Right atrium auricular region (tissue), 2 donors: ENCODE data around the gene MARCHF3. TPM values are rescaled to one million over a fixed set of nuclear protein-coding genes. Genes with fewer than 3 reads are reported as not detected.

ENCODE experiments used
- DNase-seq: peaks from one replicate; pipeline ENCODE4 v3.0.0-alpha.2; 2019; ENCODE audit warnings: low spot score
- H3K27ac ChIP-seq, 2 donors: fragments of 200-600 bp; sonication (generic); 1 replicate in 1 of 2; 2 replicates in 1 of 2; pipeline ENCODE4 v1.5.1; 2016 to 2019
- H3K27me3 ChIP-seq, 2 donors: fragments of 200-600 bp; sonication (generic); one replicate each; pipeline versions ENCODE4 v1.5.1 to v1.6.0; 2017 to 2019
- H3K36me3 ChIP-seq: fragments of 200-600 bp; sonication (generic); one replicate; pipeline ENCODE4 v1.5.1; 2016
- H3K4me1 ChIP-seq, 2 donors: fragments of 200-600 bp; sonication (generic); one replicate each; pipeline versions ENCODE4 v1.5.1 to v1.6.0; 2017 to 2019
- H3K4me3 ChIP-seq, 2 donors: fragments of 200-600 bp; sonication (generic); 1 replicate in 1 of 2; 2 replicates in 1 of 2; pipeline ENCODE4 v1.5.1; 2017 to 2019; ENCODE audit warnings: mild to moderate bottlenecking in 1 of 2, moderate library complexity in 1 of 2
- H3K9me3 ChIP-seq, 2 donors: fragments of 200-600 bp; sonication (generic); one replicate each; pipeline ENCODE4 v1.5.1; 2019
- CTCF ChIP-seq, 2 donors: fragments of 200-600 bp; sonication (generic); IDR thresholded peaks; one replicate each; pipeline ENCODE4 v1.5.1; 2019; ENCODE audit warnings: antibody characterized with exemption in 2 of 2
- total RNA-seq, 2 donors: library from RNA; depleted of rRNA; stranded (reverse); fragments of >200 nt; gene quantifications; one replicate each; pipeline ENCODE4 v1.1.0, GENCODE V29; 2016

MARCHF3 gene
- total RNA-seq, 2 donors from 2014 or later: 14.5 to 19.7 TPM

GRCh38 chr5:126888175-126888574 lies 142.2 kb downstream of the MARCHF3 start:
- no peak overlapping the region for H3K27ac ChIP-seq
- H3K9me3 ChIP-seq: no peaks in the 10 kb centered on the region
- H3K27me3 ChIP-seq: no peaks in the 10 kb centered on the region
- no peak for TF ChIP-seq CTCF (IDR thresholded peaks at IDR 0.05)
- H3K4me1 ChIP-seq: peaks cover 0 to 5% of the 10 kb centered on the region in 2 donors
- DNase-seq: no peak
- H3K36me3 ChIP-seq: no peaks in the 10 kb centered on the region
- H3K4me3 ChIP-seq: no peak overlapping the region

DNA sequence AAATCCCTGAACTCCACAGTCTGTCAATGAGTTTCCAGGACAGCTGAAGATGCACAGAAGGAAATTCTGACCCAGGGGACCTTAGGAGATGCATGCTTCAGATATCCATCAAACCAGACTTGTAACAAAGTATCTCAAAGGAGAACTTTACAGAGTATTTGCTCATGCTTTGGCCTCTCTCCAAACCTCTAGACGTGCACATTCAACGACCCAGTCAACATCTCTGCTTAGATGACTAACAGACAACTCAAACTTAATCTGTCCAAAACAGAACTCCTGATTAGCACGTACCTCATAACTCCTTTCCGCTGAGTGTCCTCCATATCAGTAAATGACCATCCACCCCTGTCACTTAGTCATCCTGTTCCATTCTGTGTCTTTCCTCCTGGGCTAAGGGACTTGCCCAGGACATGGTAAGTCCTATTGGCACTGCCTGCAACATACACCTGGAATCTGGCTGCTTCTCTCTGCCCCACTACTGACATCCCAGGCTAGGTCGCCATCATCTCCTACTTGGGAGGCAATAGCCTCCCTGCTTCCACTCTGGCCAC lies 146.0 kb downstream of the MARCHF3 start:
- Histone ChIP-seq H3K9me3 (no peaks in the 10 kb centered on the region), H3K36me3 (no peaks in the 10 kb centered on the region), H3K27me3 (no peaks in the 10 kb centered on the region), H3K27ac (no peak overlapping the region), H3K4me1 (peaks cover 0 to 5% of the 10 kb centered on the region in 2 donors), H3K4me3 (no peak overlapping the region)
- no peak for DNase-seq
- TF ChIP-seq CTCF (IDR thresholded peaks at IDR 0.05): no peak

DNA sequence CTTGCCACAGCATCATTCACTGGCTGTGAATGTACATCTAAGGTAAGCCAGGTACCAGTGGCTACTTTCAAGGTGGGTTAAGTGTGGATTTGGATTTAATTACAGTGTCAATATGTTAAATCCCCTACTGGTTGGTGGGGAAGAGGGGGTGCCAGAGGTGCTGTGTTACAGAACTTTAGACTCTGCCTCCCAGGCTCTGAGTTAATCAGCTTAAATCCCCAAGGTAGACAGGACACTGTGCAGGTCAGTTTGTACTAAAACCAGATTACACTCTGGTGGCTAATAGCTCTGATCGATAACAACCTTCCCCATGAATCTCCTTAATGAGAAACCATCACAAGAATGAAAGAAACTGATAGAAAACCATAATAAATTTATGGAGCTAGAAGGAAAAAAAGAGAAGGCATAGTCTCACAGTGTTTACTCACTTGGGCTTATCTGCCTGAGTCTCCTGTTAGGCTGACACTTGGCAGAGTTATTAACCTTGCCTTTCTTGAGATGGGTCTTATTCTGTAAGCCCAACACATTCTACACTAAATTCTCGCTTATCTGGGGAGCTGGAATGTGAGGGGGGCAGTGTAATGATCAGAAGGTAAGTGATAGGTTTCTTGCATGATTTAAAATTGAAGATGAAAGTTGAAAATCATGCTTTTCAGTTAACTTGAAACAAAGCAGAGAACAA lies 146.7 kb downstream of the MARCHF3 start:
- no peak overlapping the region for H3K4me3 ChIP-seq
- no peaks in the 10 kb centered on the region for H3K9me3 ChIP-seq
- H3K27ac ChIP-seq: no peak overlapping the region
- no peaks in the 10 kb centered on the region for H3K27me3 ChIP-seq
- H3K36me3 ChIP-seq: no peaks in the 10 kb centered on the region
- no peak for DNase-seq
- no peak for TF ChIP-seq CTCF (IDR thresholded peaks at IDR 0.05)
- H3K4me1 ChIP-seq: peaks cover 0 to 5% of the 10 kb centered on the region in 2 donors

DNA sequence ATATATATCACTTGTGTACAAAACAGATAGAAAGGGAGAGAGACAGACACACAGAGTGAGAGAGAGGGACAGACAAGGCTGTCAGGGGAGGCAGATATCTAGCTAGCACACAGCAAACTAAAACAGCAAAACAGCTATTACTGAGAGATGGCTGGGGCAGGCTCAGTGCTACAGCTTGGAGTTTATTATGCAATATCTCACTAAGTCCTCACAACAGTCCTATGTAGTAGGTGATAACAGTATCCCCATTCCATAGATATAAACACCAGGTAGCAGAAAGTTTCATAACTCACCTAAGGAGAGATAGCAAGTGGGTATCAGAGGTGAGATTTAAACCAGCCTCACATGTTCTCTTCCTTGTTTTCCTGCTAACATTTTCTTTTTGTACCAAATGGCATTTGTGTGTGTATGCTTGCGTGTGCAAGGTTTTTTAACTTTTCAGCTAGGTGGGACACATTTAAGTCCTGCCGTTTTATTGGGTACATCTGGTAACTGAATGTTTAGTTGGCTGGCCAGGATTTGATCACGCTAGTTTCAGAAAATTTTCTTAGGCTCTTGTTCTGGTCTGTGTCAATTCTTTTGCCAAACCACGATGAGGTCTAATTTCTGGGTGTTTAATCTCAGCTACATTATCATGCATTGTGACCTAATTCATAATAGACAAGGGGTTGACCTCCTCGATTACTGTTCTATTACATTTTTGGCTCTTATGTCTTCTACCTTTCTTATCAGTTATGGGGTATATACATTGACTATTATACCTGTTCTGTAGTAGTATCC lies 148.3 kb downstream of the MARCHF3 start:
- Histone ChIP-seq H3K4me3 (no peak overlapping the region), H3K4me1 (peaks cover 0 to 11% of the 10 kb centered on the region in 2 donors), H3K9me3 (no peaks in the 10 kb centered on the region), H3K27ac (no peak overlapping the region), H3K36me3 (no peaks in the 10 kb centered on the region), H3K27me3 (no peaks in the 10 kb centered on the region)
- DNase-seq: no peak
- no peak for TF ChIP-seq CTCF (IDR thresholded peaks at IDR 0.05)

DNA sequence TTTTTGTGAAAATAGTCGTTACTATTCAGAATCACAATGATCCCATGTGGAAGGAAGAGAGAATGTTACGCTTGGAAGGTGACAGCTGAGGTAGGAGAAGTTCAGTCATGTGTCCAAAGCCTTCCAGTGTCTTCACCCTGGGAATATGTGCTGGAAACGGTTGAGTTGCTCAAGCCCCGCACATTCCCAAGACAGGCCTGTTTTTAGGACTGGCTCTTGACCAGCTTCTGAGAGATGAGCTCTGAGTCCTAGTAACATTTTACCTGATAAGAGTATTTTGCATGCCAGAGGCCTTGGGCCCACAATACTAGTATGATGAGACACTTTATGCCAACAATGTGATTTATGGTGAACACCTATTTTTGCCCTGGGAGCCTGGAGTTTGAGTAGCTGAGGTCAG lies 151.7 kb downstream of the MARCHF3 start:
- no peaks in the 10 kb centered on the region for H3K27me3 ChIP-seq
- DNase-seq: no peak
- H3K4me3 ChIP-seq: no peak overlapping the region
- H3K9me3 ChIP-seq: no peaks in the 10 kb centered on the region
- H3K27ac ChIP-seq: no peak overlapping the region
- H3K36me3 ChIP-seq: no peaks in the 10 kb centered on the region
- peaks cover 0 to 6% of the 10 kb centered on the region in 2 donors for H3K4me1 ChIP-seq
- no peak for TF ChIP-seq CTCF (IDR thresholded peaks at IDR 0.05)
